HG03469 (cell line): ENCODE measurements around the gene SMYD1.
"Not testable (repeated sequence)": the region's sequence is repeated elsewhere in the genome, so short reads cannot be mapped to it uniquely, and the experiment has no call there.

Experiments
- ATAC-seq: cut with Tn5 transposase; IDR thresholded peaks from one replicate; pipeline ENCODE4 v1.9.1; 2021; ENCODE audit warnings: mild to moderate bottlenecking, moderate library complexity, moderate number of reproducible peaks; ENCODE audit not compliant: unreplicated experiment

SMYD1 gene

GRCh38 chr2:88067598-88067997 lies at the start of gene SMYD1:
Gene SMYD1, plus strand, starts transcription at chr2:88067825. Its CDS starts 40 bp downstream, at chr2:88067865.
- ATAC-seq, result no peak

DNA sequence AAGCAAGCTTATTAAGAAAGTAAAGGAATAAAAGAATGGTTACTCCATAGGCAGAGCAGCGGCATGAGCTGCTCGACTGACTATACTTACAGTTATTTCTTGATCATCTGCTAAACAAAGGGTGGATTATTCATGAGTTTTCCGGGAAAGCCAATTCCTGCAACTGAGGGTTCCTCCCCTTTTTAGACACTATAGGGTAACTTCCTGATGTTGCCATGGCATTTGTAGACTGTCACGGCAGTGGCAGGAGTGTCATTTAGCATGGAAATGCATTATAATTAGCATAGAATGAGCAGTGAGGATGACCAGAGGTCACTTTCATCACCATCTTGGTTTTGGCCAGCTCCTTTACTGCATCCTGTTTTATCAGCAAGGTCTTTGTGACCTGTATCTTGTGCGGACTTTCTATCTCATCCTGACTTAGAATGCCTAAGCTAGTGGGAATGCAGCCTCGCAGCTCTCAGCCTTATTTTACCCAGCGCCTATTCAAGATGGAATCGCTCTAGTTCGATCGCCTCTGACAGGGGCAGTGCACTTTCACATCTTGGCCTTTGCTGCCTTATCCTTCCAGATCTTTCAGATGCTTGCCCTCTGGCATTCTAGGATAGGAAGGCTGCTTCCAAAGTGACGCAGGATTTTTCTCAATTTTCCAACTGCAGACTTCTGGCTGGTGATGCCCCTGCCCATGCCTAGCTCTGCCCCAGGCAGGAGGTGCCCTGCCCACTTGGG lies 49.4 kb upstream of the SMYD1 start:
- ATAC-seq, result not testable (repeated sequence)

DNA sequence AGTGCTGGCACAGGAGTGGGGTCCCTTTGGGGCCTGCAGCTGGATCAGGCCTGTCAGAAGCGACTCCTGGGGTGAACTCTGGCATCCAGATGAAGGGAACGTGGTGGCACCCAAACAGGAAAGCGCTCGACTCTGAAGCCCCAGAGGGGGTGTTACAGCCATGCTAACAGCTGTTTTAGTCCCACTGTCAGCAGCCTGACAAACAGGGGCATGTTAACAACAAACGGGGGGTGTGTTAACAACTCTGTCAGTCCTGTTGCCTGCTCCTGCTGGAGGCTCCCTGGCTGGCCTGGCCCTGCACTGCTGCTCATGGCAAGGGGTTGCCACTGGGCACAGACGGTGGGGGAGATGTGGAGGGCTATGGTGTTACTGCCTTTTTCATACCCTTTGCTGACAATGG lies 48.7 kb upstream of the SMYD1 start:
- ATAC-seq, result no peak

- no peak for ATAC-seq
Observed at GRCh38 chr2:88019985-88020384, 47.6 kb upstream of the SMYD1 start.

- no peak for ATAC-seq
Observed at GRCh38 chr2:88022669-88022921, 45.0 kb upstream of the SMYD1 start.

DNA sequence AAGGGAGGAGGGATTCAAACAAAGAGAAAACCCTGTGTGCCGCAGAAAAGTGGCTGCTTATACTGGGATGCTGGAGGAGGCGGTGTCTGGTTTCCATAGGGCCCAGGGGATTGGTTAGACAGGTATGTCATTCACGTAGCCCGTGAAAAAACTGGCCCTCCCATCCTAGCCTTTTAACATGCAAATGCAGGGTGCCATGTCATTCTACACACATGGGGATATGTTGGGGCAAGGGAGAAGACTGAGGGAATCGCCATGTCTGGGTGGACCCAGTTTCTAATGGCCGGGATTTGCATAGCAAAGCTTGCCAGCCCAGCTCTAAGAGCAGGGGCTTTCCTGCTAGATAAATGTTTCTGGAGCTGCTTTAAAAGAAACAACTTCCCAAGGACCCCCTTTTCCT lies 43.1 kb upstream of the SMYD1 start:
- no peak for ATAC-seq

GRCh38 chr2:88027697-88028389 lies 39.8 kb upstream of the SMYD1 start:
- ATAC-seq, result no peak

DNA sequence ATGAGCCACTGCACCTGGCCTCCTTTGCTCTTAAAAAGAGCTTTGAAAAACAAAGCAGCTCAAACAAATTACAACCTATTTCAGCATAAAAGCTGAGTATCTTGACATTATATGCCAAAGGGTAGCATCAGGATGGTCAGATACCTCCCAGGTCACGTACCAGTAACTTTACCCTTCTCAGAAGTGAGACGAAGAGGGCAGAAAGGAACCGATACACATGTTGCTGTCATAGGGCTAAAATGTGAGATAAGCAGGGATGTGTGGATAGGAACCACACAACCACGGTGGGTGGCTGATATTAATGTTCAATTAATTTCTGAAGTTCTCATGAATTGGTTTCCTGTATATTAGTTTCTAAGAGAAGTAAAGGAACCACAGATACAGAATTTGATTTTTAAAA lies 38.7 kb upstream of the SMYD1 start:
- ATAC-seq, result no peak

DNA sequence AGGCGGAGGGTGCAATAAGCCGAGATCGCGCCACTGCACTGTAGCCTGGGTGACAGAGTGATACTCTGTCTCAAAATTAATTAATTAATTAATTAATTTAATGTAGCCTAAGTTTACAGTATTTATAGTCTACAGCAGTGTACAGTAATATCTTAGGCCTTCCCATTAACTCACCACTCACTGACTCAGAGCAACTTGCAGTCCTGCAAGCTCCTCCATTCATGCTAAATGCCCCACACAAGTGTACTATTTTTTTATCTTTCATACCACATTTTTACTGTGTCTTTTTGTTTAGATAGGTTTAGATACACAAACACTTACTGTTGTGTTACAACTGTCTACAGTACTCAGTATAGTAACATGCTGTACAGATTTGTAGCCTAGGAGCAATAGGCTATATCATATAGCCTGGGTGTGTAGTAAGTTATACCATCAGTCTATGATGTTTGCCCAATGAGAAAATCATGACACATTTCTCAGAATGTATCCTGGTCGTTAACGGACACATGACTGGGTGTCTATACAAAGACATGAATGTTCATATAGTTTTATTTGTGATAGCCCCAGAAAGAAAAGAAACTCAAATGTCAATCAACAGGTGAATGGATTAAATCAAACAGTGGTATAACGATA lies 35.4 kb upstream of the SMYD1 start:
- ATAC-seq, result no peak

DNA sequence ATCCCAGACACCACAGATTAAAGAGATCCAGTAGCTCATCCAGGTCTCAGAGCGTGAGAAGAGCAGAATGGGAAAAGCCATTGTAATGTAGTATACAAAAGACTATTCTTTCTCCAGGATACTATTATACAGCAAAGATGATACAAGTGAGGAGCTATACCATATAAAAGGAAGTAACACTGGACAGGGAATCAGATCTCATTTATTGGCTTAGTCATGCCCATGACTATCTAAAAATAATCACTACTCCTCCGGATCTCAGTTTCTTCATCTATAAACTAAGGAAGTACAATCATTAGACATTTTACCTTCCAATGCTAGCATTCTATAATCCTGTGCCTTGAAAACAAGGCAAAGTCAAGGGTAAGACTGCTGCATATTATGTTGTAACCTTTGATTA lies 31.4 kb upstream of the SMYD1 start:
- no peak for ATAC-seq

DNA sequence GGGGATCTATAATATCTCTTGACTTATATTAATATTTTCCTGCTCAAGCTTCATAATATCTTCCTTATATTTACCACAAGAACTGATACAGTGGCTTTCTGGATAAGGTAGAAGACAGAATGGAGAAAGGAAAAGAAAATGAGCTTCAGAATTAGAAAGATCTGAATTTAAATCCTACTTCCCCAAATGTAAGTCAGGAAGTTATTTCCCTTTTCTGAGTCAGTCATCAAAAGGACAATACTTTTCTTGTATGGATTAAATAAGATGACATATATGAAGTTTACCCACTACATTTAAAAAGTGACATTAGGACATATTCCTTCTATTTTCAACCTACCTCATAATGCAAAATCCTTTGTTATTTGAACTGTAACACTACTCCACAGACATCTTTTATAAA lies 31.0 kb upstream of the SMYD1 start:
- no peak for ATAC-seq

GRCh38 chr2:88038263-88039105 lies 29.1 kb upstream of the SMYD1 start:
- no peak for ATAC-seq

GRCh38 chr2:88042476-88042875 lies 25.1 kb upstream of the SMYD1 start:
- no peak for ATAC-seq

DNA sequence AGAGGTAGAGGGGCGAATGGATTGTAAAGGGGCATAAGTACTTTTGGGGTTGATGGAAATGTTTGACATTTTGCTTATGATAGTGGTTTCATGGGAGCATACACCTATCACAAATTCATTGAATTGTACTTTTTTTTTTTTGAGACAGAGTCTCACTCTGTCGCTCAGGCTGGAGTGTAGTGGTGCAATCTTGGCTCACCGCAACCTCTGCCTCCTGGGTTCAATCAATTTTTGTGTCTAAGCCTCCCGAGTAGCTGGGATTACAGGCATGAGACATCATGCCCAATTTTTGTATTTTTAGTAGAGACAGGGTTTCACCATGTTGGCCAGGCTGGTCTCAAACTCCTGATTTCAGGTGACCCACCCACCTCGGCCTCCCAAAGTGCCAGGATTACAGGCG lies 22.1 kb upstream of the SMYD1 start:
- not testable (repeated sequence) for ATAC-seq

DNA sequence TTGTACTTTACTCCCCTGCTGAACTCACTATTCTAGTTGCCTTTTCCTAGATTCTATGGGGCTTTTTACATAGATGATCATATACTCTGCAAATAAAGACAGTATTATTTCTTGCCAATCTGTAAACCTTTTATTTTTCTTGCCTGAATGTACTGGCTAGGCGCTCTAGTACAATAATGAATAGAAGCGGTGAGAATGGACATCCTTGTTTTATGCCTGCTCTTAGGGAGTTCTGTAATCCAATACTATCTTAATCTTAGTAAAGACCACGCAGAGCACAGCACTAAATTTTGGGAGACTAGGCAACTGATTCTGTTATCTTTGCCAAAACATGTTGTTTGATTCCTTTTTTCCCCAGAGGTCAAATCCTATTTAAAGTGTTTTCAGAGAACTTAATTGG lies 19.1 kb upstream of the SMYD1 start:
- no peak for ATAC-seq

- ATAC-seq, result no peak
Observed at GRCh38 chr2:88049622-88050021, 18.0 kb upstream of the SMYD1 start.

DNA sequence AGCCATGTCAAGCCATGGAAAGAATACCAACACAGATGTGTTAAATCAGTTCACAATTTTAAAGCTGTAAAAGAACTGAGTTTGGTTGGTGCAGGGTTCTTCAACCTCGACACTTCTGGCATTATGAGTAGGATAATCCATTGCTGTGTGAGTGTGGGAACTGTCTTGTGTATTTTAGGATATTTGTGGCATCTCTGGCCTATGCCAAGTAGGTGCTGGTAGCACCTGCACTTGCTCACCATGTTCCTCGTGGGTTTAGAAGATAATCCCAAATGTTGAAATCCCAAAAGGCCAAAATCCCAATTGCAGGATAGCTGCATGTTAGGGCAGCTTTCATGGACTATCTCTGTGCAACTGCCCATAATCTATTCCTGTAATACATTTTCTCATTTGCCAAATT lies 15.8 kb upstream of the SMYD1 start:
- no peak for ATAC-seq

DNA sequence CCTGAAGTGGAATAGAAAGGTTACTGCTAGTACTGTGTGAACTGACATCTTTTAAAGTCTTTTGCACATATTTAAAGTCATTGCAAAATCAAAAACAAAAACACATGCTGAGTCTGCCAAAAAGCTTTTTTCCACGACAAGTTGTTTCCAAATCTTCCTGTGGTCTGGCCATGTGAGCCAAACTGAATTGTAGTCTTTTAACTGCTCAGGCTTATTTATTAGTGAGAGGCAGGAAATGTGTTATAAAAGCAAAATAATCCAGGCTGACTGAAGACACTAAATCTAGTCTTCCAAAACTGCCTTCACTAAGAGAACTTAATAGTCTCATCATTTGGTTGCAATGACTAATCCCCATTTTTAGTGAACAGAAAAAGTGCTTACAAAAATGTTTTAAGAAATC lies 14.3 kb upstream of the SMYD1 start:
- no peak for ATAC-seq

- ATAC-seq, result no peak
Observed at GRCh38 chr2:88053934-88054781, 13.5 kb upstream of the SMYD1 start.

GRCh38 chr2:88054782-88055370 lies 12.7 kb upstream of the SMYD1 start:
- ATAC-seq, result no peak
